Jurkat, Clone E6-1 (cell line): ENCODE results near the gene KLF13.
A peak's percentile ranks its signal among the peaks of the same experiment; 100 is the strongest.

Experiments
- DNase-seq: peaks from one replicate; pipeline ENCODE4 v3.0.0-alpha.2; 2011; ENCODE audit warnings: low read depth, low spot score
- H3K4me3 ChIP-seq: 2 replicates; pipeline ENCODE4 v1.5.1; 2011; ENCODE audit warnings: mild to moderate bottlenecking, low read length, control low read depth, moderate library complexity

The KLF13 gene

DNA sequence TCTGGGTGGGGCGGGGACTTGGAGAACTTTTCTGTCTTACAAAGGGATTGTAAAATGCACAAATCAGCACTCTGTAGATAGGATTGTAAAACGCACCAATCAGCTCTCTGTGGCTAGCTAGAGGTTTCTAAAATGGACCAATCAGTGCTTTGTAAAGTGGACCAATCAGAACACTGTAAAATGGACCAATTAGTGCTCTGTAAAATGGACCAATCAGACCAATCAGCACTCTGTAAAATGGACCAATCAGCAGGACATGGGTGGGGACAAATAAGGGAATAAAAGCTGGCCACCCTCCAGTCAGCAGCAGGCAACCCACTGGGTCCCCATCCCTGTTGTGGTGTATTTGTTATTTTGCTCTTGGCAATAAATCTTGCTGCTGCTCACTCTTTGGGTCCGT, 77.7 kb downstream of the KLF13 start:
- no peak for DNase-seq
- no peak overlapping the region for H3K4me3 ChIP-seq

DNA sequence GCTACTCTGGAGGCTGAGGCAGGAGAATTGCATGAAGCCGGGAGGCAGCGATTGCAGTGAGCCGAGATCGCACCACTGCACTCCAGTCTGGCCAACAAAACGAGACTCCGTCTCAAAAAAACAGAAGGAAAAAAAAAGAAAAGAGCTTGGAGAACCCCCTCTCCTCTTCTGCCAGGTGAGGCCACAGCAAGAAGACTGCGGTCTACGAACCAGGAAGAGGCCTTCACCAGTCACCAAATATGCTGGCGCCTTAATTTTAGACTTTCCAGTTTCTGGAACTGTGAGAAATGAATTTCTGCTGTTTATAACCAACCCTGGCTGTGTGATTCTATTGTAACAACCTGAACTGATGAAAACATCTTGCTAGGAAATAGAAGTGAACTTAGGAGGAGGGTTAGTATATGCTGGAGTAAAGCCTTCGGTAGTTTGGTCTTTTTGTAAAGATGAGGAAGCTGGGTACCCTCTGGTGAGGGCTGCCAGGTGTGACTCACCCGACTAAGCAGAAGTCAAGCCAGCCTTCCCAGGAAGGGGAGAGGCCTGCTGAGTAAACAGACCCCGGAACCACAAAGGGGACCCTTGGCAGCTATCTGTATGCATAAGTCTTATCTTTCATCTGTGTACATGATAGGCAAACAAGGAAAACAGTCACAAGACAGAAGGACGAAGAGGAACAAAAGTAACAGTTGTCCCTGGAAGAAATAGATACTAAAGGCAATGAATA, 78.7 kb downstream of the KLF13 start:
- peak; percentile 58 for DNase-seq

DNA sequence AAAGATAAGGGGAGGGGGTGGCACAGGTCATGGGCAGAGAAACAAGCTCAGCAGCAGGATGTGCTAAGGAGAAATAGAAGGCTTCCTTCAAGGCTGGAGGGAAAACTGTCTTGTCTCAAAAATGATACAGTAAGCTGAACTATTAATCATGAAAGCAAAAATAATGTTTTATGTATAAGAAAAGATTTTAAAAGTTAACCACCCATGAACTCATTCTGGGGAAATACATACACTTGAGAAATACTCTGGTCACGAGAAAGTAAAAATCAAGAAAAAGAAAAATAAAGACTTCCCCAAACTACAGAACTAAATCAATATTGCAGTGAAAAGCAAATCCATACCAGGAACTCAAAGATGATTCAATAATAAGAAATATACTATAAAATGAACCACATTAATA, 80.7 kb downstream of the KLF13 start:
- no peak overlapping the region for H3K4me3 ChIP-seq
- no peak for DNase-seq

More for the DNA sequence above, 78.7 kb downstream of the KLF13 start:
- no peak overlapping the region for H3K4me3 ChIP-seq

DNA sequence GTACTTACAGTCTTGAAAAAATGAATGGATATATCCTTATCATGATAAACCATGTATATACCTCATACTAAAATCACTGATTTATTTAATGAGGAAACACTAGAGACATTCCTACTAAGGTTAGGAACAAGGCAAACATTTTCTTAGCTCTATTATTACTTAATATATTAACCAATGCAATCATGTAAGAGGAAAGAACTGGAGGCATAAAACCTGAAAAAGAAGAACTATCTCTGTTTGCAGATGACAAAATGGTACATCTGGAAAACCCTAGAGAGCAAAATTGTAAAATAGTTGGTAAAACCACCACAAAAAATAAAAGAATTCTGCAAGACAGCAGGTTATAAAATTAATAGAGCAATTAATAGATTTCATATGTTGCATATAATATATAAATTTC, 81.2 kb downstream of the KLF13 start:
- no peak for DNase-seq
- H3K4me3 ChIP-seq, result no peak overlapping the region

DNA sequence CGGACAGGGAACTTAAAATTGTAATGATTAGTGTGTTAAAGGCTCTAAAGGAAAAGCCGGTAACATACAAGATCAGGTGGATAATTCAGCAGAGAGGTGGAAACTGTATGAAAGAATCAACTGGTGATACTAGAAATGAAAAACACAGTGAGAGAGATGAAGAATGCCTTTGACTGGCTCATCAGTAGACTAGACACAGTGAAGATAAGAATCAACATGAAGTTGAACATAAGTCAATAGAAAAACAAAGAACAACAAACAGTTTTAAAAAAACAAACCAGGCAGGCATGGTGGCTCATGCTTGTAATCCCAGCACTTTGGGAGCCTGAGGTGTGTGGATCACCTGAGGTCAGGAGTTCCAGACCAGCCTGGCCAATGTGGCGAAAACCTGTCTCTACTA, 82.1 kb downstream of the KLF13 start:
- no peak for DNase-seq
- no peak overlapping the region for H3K4me3 ChIP-seq

DNA sequence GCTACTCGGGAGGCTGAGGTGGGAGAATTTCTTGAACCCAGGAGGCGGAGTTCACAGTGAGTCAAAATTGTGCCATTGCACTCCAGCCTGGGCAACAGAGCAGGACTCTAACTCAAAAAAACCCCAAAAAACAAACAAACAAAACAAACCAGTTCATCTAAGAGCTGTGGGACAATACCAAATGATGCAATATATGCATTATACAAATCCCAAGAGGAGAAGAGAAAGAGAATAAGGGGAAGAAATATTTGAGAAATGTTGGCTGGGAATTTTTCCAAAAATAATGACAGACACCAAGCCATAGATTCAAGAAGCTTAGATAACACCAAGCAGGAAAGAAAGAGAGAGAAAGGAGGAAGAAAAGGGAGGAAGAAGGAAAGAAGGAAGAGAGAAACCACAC, 82.5 kb downstream of the KLF13 start:
- H3K4me3 ChIP-seq, result no peak overlapping the region
- DNase-seq, result no peak

DNA sequence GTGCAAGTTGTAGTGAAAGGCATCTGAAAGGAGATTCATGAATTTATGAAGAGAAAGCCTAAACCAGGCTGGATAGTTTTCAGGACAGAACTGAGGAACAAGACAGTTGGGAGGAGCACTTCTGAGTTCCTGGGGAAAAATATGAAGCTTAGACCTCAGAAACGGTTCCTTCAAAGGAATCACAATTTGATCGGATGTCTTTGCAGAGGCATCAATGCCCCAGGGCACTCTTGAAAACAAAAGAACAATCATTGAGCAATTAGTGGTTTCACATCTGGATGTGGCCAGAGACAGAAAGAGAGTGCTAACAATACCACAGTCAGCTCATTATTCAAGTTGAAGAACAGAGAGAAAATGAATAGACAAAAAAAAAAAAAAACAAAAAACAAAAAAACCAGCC, 86.2 kb downstream of the KLF13 start:
- no peak overlapping the region for H3K4me3 ChIP-seq
- DNase-seq, result no peak

DNA sequence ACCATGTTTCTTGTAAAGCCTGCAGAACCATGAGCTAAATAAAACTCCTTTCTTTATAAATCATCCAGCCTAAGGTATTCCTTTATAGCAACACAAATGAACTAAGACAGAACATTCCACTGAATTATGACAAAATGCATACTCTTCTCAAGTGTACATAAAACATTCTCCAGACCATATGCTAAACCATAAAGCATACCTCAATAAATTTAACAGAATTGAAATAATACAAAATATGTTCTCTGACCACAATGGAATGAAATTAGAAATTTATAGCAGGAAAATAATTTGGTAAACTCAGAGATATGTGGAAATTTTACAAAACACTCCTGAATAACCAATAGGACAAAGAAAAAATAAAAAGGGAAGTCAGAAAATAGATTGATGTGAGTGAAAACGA, 88.6 kb downstream of the KLF13 start:
- DNase-seq, result no peak
- no peak overlapping the region for H3K4me3 ChIP-seq

DNA sequence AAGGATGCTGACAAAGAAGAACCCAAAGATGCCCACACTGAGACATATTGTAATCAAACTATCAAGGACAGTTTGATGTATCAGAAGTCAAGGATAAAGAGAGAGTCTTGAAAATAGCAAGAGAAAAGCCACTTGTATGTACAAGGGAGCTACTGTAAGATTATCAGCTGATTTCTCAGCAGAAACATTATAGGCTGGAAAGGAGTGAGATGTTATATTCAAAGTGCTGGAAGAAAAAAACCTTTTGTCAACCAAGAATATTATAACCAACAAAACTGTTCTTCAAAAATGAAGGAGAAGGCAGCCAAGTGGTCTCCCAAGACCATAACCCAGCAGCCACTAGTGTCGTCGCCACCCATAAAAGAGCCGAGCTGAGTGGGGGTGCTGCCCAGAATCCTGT, 93.2 kb downstream of the KLF13 start:
- DNase-seq, result no peak
- H3K4me3 ChIP-seq, result no peak overlapping the region

DNA sequence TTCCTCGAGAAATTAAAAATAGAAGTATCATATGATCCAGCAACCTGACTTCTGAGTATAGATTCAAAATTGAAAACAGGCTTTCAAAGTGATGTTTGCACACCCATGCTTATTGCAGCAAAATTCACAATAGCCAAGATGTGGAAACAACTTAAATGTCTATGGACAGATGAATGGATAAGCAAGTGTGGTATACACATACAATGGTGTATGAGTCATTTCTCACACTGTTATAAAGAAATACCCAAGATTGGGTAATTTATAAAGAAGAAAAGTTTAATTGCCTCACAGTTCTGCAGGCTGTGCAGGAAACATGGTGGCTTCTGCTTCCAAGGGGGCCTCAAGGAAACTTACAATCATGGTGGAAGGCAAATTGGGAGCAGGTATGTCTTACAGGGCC, 100.8 kb downstream of the KLF13 start:
- H3K4me3 ChIP-seq, result no peak overlapping the region
- DNase-seq, result no peak
